Activated B cell treated with CpG ODN at 0.5 μM for 24 hours (primary cell): ENCODE measurements around the gene NDOR1. TPM values are rescaled to one million over a fixed set of nuclear protein-coding genes. Genes with fewer than 3 reads are reported as not detected.

ENCODE experiments used
- ATAC-seq: fragments of 200-7000 bp; cut with Tn5 transposase; one replicate; pipeline ENCODE4 v1.10.0; 2021; ENCODE audit warnings: low read depth, mild to moderate bottlenecking, moderate library complexity
- CTCF ChIA-PET: fragments of 350-600 bp; sonication (Branson Sonifier 250); formaldehyde crosslinking; loops from one replicate; lab custom pipeline; 2021; ENCODE audit warnings: antibody characterized with exemption; lab: Charles Lee
- POLR2A ChIA-PET: fragments of 350-600 bp; sonication (Branson Sonifier 250); formaldehyde crosslinking; loops from one replicate; lab custom pipeline; 2021; ENCODE audit warnings: antibody characterized with exemption; lab: Charles Lee
- DNase-seq: peaks from one replicate; pipeline ENCODE4 v3.0.0; 2022
- H3K27ac Mint-ChIP-seq: one replicate; pipeline ENCODE4 v1.8.0; 2020; ENCODE audit warnings: mixed read lengths
- H3K27me3 Mint-ChIP-seq: one replicate; pipeline ENCODE4 v1.8.0; 2021; ENCODE audit warnings: mixed read lengths
- H3K36me3 Mint-ChIP-seq: one replicate; pipeline ENCODE4 v1.8.0; 2021; ENCODE audit warnings: low read depth, mixed read lengths
- H3K4me1 Mint-ChIP-seq: one replicate; pipeline ENCODE4 v1.8.0; 2021; ENCODE audit warnings: mixed read lengths
- H3K4me3 Mint-ChIP-seq: one replicate; pipeline ENCODE4 v1.8.0; 2020; ENCODE audit warnings: mild to moderate bottlenecking, mixed read lengths
- H3K9me3 Mint-ChIP-seq: one replicate; pipeline ENCODE4 v1.8.0; 2020; ENCODE audit warnings: mixed read lengths
- intact Hi-C: fragments of 100-400 bp; cut with micrococcal nuclease; formaldehyde crosslinking; loops from one replicate; pipeline ENCODE4 v1.15.1; 2024
- total RNA-seq: library from RNA; stranded (reverse); gene quantifications from 2 replicates; pipeline ENCODE4 v1.2.3, GENCODE V29; 2022
- TF ChIP-seq, protein P1 (sequence below): fragments of 200-600 bp; IDR thresholded peaks from one replicate; pipeline ENCODE4 v1.8.0; 2022; ENCODE audit warnings: antibody characterized with exemption, mild to moderate bottlenecking

NDOR1 gene
- total RNA-seq, 1 donor from 2014 or later, result 38.7 TPM

DNA sequence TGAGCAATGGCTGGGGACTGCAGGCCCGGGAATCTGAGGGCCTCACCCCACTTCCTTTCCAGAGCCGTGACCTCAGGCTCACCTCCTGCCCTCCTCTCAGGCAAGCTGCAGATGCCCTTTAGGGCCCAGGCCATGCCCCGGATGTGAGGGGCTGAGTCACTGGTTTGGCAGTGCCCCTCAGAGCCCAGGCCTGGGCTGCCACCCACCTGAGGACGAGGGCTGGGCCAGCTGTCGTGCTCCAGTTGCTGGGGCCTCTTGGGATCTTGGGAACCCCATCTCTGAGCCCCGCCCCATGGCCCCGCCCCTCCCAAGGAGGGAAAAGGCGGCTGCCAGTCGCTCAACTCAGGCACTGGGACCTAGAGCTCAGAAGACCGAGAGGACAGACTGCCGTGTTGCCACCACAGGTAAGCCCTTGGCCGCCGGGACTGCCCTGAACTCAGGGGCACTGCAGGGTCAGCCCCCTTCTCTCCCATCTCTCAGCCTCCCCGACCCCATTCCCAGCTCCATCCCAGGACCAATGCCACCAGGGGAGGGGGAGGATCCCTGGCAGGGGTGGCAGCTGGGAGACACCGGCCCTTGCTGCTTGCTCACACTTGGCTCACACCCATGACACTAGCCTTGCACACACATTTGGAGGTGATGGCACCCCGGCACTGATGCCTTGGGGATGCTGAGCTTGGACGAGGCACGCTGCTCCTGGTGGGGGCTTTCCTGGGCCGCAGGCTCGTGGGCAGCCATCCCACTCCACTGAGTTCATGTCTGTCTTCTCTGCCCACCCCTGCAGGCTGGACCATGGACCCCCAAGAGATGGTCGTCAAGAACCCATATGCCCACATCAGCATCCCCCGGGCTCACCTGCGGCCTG is 19.6 kb downstream of the NDOR1 start, which contains the start of gene CYSRT1:
Gene CYSRT1, plus strand, starts transcription at position 345 of the 865 bp plus-strand sequence. Its CDS starts 448 bp downstream, at position 793.
- peak within 1 kb of the TSS; percentile 73 for H3K27ac Mint-ChIP-seq
- H3K4me3 Mint-ChIP-seq, result peak within 1 kb of the TSS; percentile 83
- H3K9me3 Mint-ChIP-seq, result no peaks in the 10 kb centered on the region
- H3K27me3 Mint-ChIP-seq, result peaks cover 2% of the 10 kb centered on the region
- intact Hi-C loops, result loop anchor here (10.0 kb wide), 2 partner anchors 280 to 340 kb away; partner anchors contain the start of genes C8G, FBXW5 and TRAF2
- no peaks in the 10 kb centered on the region for H3K36me3 Mint-ChIP-seq
- DNase-seq, result no peak
- ChIA-PET CTCF (interaction anchor here (4.1 kb wide), 1 partner anchor 178 kb away, joined by 21 read pairs; the partner anchor contains the start of gene NPDC1), POLR2A (interaction anchor here (0.5 to 4.1 kb wide), 4 partner anchors 16 to 62 kb away, joined by 3 to 40 read pairs (median 6); partner anchors contain the start of genes ANAPC2, SSNA1 and TUBB4B)
- ATAC-seq, result no peak
- H3K4me1 Mint-ChIP-seq, result peaks cover 20% of the 10 kb centered on the region
- TF ChIP-seq, protein P1, sequence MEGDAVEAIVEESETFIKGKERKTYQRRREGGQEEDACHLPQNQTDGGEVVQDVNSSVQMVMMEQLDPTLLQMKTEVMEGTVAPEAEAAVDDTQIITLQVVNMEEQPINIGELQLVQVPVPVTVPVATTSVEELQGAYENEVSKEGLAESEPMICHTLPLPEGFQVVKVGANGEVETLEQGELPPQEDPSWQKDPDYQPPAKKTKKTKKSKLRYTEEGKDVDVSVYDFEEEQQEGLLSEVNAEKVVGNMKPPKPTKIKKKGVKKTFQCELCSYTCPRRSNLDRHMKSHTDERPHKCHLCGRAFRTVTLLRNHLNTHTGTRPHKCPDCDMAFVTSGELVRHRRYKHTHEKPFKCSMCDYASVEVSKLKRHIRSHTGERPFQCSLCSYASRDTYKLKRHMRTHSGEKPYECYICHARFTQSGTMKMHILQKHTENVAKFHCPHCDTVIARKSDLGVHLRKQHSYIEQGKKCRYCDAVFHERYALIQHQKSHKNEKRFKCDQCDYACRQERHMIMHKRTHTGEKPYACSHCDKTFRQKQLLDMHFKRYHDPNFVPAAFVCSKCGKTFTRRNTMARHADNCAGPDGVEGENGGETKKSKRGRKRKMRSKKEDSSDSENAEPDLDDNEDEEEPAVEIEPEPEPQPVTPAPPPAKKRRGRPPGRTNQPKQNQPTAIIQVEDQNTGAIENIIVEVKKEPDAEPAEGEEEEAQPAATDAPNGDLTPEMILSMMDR, result no peak

DNA sequence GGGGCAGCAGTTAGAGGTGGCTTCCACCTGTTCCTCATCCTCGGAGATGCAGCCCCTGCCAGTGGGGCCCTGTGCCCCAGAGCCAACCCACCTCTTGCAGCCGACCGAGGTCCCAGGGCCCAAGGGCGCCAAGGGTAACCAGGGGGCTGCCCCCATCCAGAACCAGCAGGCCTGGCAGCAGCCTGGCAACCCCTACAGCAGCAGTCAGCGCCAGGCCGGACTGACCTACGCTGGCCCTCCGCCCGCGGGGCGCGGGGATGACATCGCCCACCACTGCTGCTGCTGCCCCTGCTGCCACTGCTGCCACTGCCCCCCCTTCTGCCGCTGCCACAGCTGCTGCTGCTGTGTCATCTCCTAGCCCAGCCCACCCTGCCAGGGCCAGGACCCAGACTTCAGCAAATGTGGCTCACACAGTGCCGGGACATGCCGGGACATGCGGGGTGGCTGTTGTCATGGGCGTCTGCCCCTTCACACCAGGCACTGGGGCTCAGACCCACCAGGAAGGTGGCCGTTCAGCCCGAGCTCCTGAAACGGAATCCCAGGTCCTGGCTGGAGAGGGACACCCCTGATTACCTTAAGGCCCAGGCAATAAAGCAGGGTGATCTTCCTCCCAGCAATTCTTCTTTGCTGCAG is 20.3 kb downstream of the NDOR1 start:
- CTCF ChIA-PET, result interaction anchor here (1.1 to 4.1 kb wide), 7 partner anchors 21 to 191 kb away, joined by 3 to 21 read pairs (median 10); partner anchors contain the start of genes ANAPC2, NDOR1, NPDC1 and SSNA1
- H3K9me3 Mint-ChIP-seq, result no peaks in the 10 kb centered on the region
- H3K4me1 Mint-ChIP-seq, result peaks cover 19% of the 10 kb centered on the region
- no peak overlapping the region for H3K27ac Mint-ChIP-seq
- intact Hi-C loops, result loop anchor here (10.0 kb wide), 2 partner anchors 281 to 341 kb away; partner anchors contain the start of genes C8G, FBXW5 and TRAF2
- H3K27me3 Mint-ChIP-seq, result peaks cover 2% of the 10 kb centered on the region
- no peak overlapping the region for H3K4me3 Mint-ChIP-seq
- TF ChIP-seq, protein P1, result no peak
- no peak for DNase-seq
- no peak for ATAC-seq
- POLR2A ChIA-PET, result interaction anchor here (0.5 to 1.5 kb wide), 6 partner anchors 11 to 103 kb away, joined by 3 to 8 read pairs (median 4); partner anchors contain the start of genes TPRN and TUBB4B
- no peaks in the 10 kb centered on the region for H3K36me3 Mint-ChIP-seq

DNA sequence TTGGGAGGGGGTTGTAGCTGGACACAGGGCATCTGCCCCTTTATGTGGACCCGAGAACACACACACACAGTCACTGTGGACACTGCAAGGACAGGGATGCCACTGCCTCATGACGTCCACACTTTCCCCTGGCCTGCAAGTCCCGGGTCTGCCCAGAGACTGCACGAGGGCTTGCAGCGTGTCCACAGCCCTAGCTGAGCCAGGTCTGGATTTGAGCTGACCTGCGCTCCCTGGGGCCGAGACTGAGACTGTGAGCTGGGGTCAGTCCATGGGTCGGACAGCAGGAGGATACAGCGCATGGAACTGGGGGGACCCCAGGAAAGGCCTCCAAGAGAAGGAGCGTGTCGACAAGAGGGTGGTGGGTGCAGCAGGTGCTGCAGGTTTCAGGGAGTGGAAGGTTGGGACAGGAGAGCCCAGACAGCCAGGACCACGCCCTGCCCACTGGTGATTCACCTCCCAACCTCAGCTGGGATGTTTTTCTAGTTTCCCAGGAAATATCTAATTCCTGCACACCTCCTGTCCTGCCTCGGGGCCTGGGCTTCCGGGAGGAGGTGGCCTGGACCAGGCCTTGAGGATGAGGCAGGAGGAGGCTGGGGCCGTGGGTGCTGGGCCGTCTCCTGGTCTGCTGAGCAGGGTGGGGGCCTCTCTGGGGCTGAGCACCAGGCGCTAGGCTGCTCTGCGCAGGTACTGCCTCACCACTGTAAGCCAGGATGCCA is 21.0 kb downstream of the NDOR1 start:
- Mint-ChIP-seq H3K4me1 (peaks cover 18% of the 10 kb centered on the region), H3K36me3 (no peaks in the 10 kb centered on the region), H3K27ac (peak overlapping the region; percentile 35), H3K27me3 (peaks cover 2% of the 10 kb centered on the region), H3K9me3 (no peaks in the 10 kb centered on the region), H3K4me3 (no peak overlapping the region)
- ATAC-seq (no peak), DNase-seq (no peak)
- intact Hi-C loops, result loop anchor here (1.0 to 10.0 kb wide), 5 partner anchors 37 to 342 kb away; partner anchors contain the start of genes C8G, FBXW5, NPDC1 and TRAF2
- POLR2A ChIA-PET, result interaction anchor here (0.8 to 1.9 kb wide), 7 partner anchors 10 to 180 kb away, joined by 3 to 10 read pairs (median 4); partner anchors contain the start of genes ANAPC2, NDOR1, NPDC1 and SSNA1
- CTCF ChIA-PET, result interaction anchor here (1.1 to 4.1 kb wide), 10 partner anchors 22 to 191 kb away, joined by 3 to 21 read pairs (median 8); partner anchors contain the start of genes ANAPC2, DPP7, NDOR1 and NPDC1
- TF ChIP-seq, protein P1, result no peak

DNA sequence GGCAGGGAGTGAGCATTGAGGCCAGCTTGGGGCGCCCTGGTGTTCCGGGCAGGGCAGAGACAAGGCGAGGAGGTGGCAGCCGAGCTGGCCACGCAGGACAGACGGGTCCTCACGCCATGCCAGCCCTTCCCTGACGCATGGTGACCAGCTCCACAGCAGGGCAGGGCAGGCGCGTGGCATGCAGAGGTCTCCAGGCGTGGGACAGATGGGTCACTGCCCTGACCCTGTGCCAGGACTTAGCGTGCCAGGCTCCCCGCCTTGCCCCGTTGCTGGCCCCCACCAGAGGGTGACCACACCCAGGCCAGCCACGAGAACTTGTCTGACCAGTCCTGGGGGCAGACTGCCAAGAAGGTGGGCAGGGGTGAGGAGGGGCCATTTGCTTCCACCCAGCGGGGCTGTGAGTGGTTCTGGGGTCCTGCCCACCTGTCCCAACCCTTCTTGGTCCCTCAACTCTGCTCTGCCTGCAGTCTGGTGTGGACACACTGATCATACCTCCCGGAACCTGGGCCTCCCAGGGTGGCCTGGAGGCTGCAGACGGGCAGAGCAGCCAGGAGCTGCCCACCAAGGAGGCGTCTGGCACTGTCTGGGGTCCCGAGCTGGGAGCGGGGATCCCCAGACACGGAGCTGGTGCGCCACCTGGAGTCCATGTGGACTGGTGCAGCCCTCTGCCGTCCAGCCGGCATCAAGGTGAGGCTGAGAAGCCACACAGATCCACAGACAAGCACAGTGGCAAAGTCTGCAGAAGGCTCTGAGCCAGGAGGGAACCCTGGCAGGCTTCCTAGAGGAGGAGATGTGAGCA is 21.8 kb downstream of the NDOR1 start, which contains the start of gene RNF224:
Gene RNF224, plus strand, starts transcription at position 449 of the 799 bp plus-strand sequence. CDS start 834 bp downstream, outside the sequence.
- ATAC-seq (peak; percentile 41), DNase-seq (peak; percentile 74)
- no peak within 1 kb of the TSS for H3K4me3 Mint-ChIP-seq
- intact Hi-C loops, result loop anchor here (1.0 to 10.0 kb wide), 5 partner anchors 38 to 342 kb away; partner anchors contain the start of genes C8G, FBXW5, NPDC1 and TRAF2
- no peaks in the 10 kb centered on the region for H3K9me3 Mint-ChIP-seq
- H3K27ac Mint-ChIP-seq, result peak within 1 kb of the TSS; percentile 35
- peaks cover 18% of the 10 kb centered on the region for H3K4me1 Mint-ChIP-seq
- TF ChIP-seq, protein P1, result no peak
- peaks cover 2% of the 10 kb centered on the region for H3K27me3 Mint-ChIP-seq
- no peaks in the 10 kb centered on the region for H3K36me3 Mint-ChIP-seq
- ChIA-PET CTCF (interaction anchor here (0.9 to 4.1 kb wide), 12 partner anchors 9 to 198 kb away, joined by 3 to 21 read pairs (median 5); partner anchors contain the start of genes ANAPC2, DPP7, NDOR1 and NPDC1), POLR2A (interaction anchor here (0.6 to 1.9 kb wide), 10 partner anchors 13 to 181 kb away, joined by 3 to 10 read pairs (median 4); partner anchors contain the start of genes ANAPC2, MAN1B1, NDOR1 and NPDC1)
